DOHH2 (cell line): ENCODE measurements around the gene LIF.

ENCODE experiments used
- CTCF ChIP-seq: fragments of 200-600 bp; sonication (generic); IDR thresholded peaks from one replicate; pipeline ENCODE4 v1.5.1; 2014; ENCODE audit warnings: antibody characterized with exemption, mild to moderate bottlenecking, low read depth, low read length; ENCODE audit not compliant: poor library complexity, severe bottlenecking
- EZH2phosphoT487 ChIP-seq: fragments of 200-600 bp; sonication (generic); IDR thresholded peaks from 2 replicates; pipeline ENCODE4 v1.6.1; 2017; ENCODE audit warnings: borderline replicate concordance, mild to moderate bottlenecking, antibody characterized with exemption, low read length, moderate library complexity, mixed read lengths

- no peak for TF ChIP-seq CTCF
- no peak for TF ChIP-seq EZH2phosphoT487
Measured at GRCh38 chr22:30201945-30202344, 44.6 kb downstream of the LIF start.
